HG03045 (cell line): ENCODE results near the gene OR5H14.
"Not testable (repeated sequence)": the region's sequence is repeated elsewhere in the genome, so short reads cannot be mapped to it uniquely, and the experiment has no call there.

Source experiments
- ATAC-seq: cut with Tn5 transposase; IDR thresholded peaks from one replicate; pipeline ENCODE4 v1.9.1; 2021; ENCODE audit warnings: mild to moderate bottlenecking, moderate library complexity; ENCODE audit not compliant: unreplicated experiment

OR5H14 gene

GRCh38 chr3:98196293-98196692 is 49.0 kb downstream of the OR5H14 start:
- ATAC-seq: not testable (repeated sequence)

GRCh38 chr3:98199020-98199419 is 51.7 kb downstream of the OR5H14 start:
- no peak for ATAC-seq
